Left renal pelvis (tissue), 4 donors: Measurements from ENCODE around the gene SAP30BP. TPM values are rescaled to one million over a fixed set of nuclear protein-coding genes. Genes with fewer than 3 reads are reported as not detected.
"Not testable (repeated sequence)": the region's sequence is repeated elsewhere in the genome, so short reads cannot be mapped to it uniquely, and the experiment has no call there.

Source experiments
- DNase-seq, 4 donors: peaks; one replicate each; pipeline ENCODE4 v3.0.0-alpha.2; 2013; ENCODE audit warnings: low read depth in 4 of 4, low spot score in 3 of 4
- polyA plus RNA-seq, 4 donors: library from polyadenylated mRNA; unstranded; fragments of 120-200 nt; gene quantifications; one replicate each; pipeline ENCODE4 v1.2.1, GENCODE V29; 2013; ENCODE audit not compliant: insufficient read length in 4 of 4

Gene SAP30BP
- polyA plus RNA-seq, 4 donors = 93.6 to 103 (median 96.9) TPM

GRCh38 chr17:75633486-75634375 lies 33.4 kb upstream of the SAP30BP start:
- DNase-seq = peak; percentile 88 to 95 (median 91)

DNA sequence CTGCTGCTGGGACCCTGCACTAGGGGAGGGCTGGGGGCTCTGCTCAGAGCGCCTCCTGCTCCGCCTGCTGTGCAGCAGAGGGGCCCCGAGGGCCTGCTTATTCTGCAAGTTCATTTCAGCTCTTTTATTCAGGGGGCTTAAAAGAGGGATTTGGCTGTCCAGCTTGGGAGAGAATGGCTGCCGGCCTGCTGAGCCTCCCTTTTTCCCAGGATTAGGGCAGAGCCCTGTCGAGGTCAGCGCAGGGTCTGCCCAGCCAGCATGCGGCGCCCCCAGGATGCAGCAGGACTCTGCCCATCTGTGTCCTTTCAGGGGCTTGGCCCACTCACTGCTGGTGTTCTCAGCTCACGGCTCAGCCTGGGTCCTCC lies 32.8 kb upstream of the SAP30BP start:
- no peak for DNase-seq

- DNase-seq = no peak
Observed at GRCh38 chr17:75634754-75635609, 32.2 kb upstream of the SAP30BP start.

- no peak for DNase-seq
Observed at GRCh38 chr17:75635610-75636202, 31.4 kb upstream of the SAP30BP start.

- DNase-seq = no peak
Observed at GRCh38 chr17:75636381-75637142, 30.6 kb upstream of the SAP30BP start.

- DNase-seq = no peak
Observed at GRCh38 chr17:75637143-75637538, 30.0 kb upstream of the SAP30BP start.

GRCh38 chr17:75637551-75637950 lies 29.6 kb upstream of the SAP30BP start:
- DNase-seq = no peak

DNA sequence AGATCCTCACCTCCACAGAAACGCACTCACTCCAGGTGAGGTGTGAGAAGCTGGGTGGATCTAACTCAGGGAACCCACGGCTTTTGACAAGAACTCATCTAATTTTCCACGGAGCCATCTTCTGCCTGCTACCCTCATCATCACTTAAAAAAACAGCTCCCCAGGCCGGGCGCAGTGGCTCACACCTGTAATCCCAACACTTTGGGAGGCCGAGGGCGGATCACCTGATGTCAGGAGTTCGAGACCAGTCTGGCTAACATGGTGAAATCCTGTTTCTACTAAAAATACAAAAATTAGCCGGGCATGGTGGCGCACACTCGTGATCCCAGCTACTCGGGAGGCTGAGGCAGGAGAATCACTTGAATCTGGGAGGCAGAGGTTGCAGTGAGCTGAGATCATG lies 29.1 kb upstream of the SAP30BP start:
- DNase-seq = not testable (repeated sequence)

DNA sequence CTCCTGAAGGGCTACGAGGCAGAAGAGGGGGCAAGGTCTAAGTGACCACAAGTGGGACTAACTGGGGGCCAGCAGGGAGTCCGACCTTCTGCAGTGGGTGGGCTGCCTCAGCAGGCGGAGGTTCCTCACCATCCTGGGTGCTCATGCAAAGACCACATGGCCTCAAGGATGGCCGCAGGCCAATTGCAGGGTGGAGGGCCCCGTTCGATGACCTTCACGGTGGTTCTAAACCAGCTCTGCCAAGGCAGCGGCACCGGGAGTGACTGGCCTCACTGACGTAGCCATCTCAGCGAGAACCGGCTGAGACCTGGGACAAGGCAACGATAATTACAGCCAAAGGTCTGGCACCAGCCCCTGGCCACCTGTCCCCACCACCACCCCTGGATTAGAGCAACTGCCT lies 28.2 kb upstream of the SAP30BP start:
- no peak for DNase-seq

DNA sequence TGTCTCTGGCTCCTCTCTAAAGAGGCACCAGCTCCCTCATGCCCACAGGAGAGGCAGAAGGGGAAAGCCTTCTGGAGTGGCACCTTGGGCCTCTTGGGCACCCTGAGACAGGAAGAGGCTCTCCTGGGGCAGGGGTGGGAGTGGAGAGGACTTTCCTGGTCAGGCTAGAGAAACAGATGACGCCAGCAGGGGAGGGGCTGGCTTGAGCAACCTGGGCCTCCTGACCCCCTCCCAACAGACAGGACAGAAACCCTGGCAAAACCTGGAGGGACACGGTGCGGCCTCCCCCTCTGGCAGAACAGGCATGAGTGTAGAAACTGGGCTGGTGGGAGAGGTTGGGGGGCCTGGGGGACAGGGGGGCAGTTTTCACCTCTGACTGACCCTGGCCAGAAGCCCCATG lies 27.8 kb upstream of the SAP30BP start:
- DNase-seq = no peak

DNA sequence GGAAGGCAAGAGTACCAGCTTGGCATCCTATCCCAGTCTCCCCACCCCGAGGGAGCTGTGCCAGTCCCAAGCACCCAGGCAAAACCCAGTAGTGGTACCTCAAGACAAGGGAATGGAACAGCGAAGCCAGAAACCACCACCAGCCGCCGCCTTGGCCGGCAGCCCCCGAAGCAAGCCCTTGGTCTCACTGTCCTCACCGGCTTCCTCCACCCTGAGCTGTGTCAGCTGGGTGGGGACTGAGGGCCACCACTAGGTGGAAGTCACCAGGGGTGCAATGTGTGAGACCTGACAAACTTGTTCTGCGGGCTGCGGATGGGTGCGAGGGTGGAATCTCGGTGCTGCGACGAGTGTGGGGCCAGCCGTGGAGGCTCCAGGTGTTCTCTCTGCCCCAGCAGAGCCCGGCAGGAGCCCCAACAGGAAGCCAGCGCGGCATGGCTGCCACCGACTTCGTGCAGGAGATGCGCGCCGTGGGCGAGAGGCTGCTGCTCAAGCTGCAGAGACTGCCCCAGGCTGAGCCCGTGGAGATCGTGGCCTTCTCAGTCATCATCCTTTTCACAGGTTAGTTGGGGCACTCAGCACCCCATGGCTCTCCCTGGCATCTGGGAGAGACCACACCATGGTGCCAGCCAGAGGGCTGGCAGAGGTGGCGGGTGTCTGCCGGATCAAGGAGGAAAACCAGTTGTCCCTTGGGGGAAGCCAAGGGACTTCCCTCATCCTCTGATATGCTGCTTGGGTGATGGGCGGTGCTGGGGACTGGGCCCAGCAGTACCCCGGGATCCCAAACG lies 27.2 kb upstream of the SAP30BP start:
- DNase-seq = peak in 1 of 4 donors; percentile 66

GRCh38 chr17:75640556-75641119 lies 26.5 kb upstream of the SAP30BP start:
- no peak for DNase-seq

- DNase-seq = no peak
Observed at GRCh38 chr17:75641343-75641742, 25.8 kb upstream of the SAP30BP start.

DNA sequence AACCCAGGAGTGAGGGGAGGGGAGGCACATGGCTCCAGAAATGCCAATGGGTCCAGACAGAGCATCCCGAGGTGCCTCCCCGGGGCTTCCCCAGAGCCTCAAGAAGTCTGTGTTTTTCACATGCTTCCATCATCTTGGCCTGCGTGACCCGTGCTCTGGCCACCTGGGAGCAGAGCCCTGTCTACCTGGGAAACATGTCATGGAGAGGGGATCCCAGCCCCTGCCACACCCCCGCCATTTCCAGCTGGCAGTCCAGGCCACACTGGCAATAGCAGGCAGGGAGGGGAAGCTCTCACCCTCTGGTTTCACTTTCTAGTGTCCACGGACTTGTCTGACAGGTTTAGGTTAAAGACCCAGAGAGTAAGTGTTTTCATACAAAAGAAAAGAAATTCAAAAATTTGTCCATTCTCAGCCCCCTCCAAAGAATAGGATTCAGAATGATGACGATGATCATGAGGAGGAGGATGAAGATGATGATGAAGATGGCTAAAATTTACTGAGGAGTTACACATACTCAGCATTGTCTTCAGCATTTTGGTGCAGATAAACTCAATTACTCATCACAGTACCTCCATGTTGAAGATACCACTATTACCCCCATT lies 24.9 kb upstream of the SAP30BP start:
- no peak for DNase-seq

- no peak for DNase-seq
Observed at GRCh38 chr17:75642784-75643642, 24.1 kb upstream of the SAP30BP start.

GRCh38 chr17:75643643-75644017 lies 23.5 kb upstream of the SAP30BP start:
- no peak for DNase-seq

DNA sequence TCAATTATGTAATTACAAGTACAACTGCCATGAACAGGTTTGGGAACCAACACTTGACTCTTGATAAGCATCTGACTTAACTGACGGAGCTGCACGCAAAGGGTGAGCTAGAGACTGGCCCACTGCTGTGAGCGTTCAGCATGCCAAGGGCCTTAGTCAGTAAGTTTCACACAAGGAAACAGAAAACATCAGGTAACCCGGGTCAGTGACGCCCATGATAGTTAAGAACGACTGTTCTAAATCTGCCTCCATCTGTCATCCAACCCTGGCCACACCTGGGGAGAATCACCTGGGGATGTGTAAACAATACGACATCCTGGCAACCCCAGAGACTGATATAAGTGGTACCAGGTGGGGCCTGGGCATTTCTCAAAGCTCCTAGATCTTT lies 21.6 kb upstream of the SAP30BP start:
- no peak for DNase-seq
